Upper lobe of left lung (tissue), 4 donors: Measurements from ENCODE around the gene FAM120AOS.

Source experiments
- CTCF ChIP-seq, 6 experiments: fragments of 450-650 bp in 4 of 6; fragments of 200-600 bp in 2 of 6; sonication (generic) in 2 of 6; IDR thresholded peaks; one replicate each; pipeline ENCODE4 v1.5.1; 2016 to 2019; ENCODE audit warnings: antibody characterized with exemption in 6 of 6
- POLR2A ChIP-seq, 4 donors: fragments of 450-650 bp; IDR thresholded peaks; one replicate each; pipeline ENCODE4 v1.5.1; 2016 to 2017; ENCODE audit warnings: antibody characterized with exemption in 4 of 4, mild to moderate bottlenecking in 2 of 4
- POLR2AphosphoS5 ChIP-seq, 2 donors: sonication (generic); formaldehyde crosslinking; IDR thresholded peaks; one replicate each; pipeline ENCODE4 v1.5.1; 2017; ENCODE audit warnings: antibody characterized with exemption in 2 of 2

GRCh38 chr9:93476924-93477323 lies 23.5 kb upstream of the FAM120AOS start:
- TF ChIP-seq CTCF (IDR thresholded peaks at IDR 0.05), result no peak
- no peak for TF ChIP-seq POLR2A (IDR thresholded peaks at IDR 0.05)
- TF ChIP-seq POLR2AphosphoS5 (IDR thresholded peaks at IDR 0.05), result no peak
